HEK293 (cell line): Measurements from ENCODE around the gene EEF1AKMT3.

Experiments used
- CTCF ChIA-PET: fragments of 350-600 bp; formaldehyde crosslinking; extraction: SDS; loops from one replicate; lab custom pipeline; 2021; ENCODE audit warnings: antibody characterized with exemption; lab: Yijun Ruan, JAX
- POLR2A ChIA-PET: fragments of 300-600 bp; formaldehyde crosslinking; extraction: SDS; loops from one replicate; lab custom pipeline; 2020; ENCODE audit warnings: antibody characterized with exemption, inconsistent platforms; lab: Yijun Ruan, JAX
- H3K27ac ChIP-seq: fragments of 200-500 bp; sonication (Bioruptor generic); 2 replicates; pipeline ENCODE4 v1.5.1; 2014; ENCODE audit warnings: low read depth, low read length, control low read depth, inconsistent platforms; ENCODE audit errors: extremely low read depth
- H3K36me3 ChIP-seq, 2 experiments: fragments of 200-500 bp in 1 of 2; sonication (Bioruptor generic) in 1 of 2; 1 replicate in 1 of 2; 2 replicates in 1 of 2; pipeline ENCODE4 v1.5.1; 2014 to 2017; ENCODE audit warnings: inconsistent platforms in 2 of 2, low read length in 2 of 2; ENCODE audit not compliant: control insufficient read depth in 2 of 2, insufficient read depth in 1 of 2
- H3K4me1 ChIP-seq: fragments of 200-500 bp; sonication (Bioruptor generic); 2 replicates; pipeline ENCODE4 v1.5.1; 2014; ENCODE audit warnings: mild to moderate bottlenecking, low read length, inconsistent platforms; ENCODE audit not compliant: control insufficient read depth, insufficient read depth
- H3K4me3 ChIP-seq: 2 replicates; pipeline ENCODE4 v1.5.1; 2011; ENCODE audit warnings: low read depth, mild to moderate bottlenecking, control low read depth, low read length, moderate library complexity
- H3K9me3 ChIP-seq: fragments of 200-500 bp; sonication (Bioruptor generic); 2 replicates; pipeline ENCODE4 v1.5.1; 2014; ENCODE audit warnings: low read depth, low read length, inconsistent platforms; ENCODE audit not compliant: control insufficient read depth, insufficient read depth
- FEZF1 ChIP-seq: fragments of 450-650 bp; formaldehyde crosslinking; IDR thresholded peaks from 2 replicates; pipeline ENCODE4 v1.5.1; 2016; ENCODE audit warnings: missing biosample characterization, missing genetic modification characterization
- PATZ1 ChIP-seq: fragments of 450-650 bp; formaldehyde crosslinking; IDR thresholded peaks from 2 replicates; pipeline ENCODE4 v1.5.1; 2016; ENCODE audit warnings: missing biosample characterization, missing genetic modification characterization
- PRDM2 ChIP-seq: fragments of 450-650 bp; formaldehyde crosslinking; IDR thresholded peaks from 2 replicates; pipeline ENCODE4 v1.5.1; 2016; ENCODE audit warnings: missing biosample characterization, missing genetic modification characterization, borderline replicate concordance
- SCRT2 ChIP-seq: fragments of 450-650 bp; formaldehyde crosslinking; IDR thresholded peaks from 2 replicates; pipeline ENCODE4 v1.5.1; 2016; ENCODE audit warnings: missing biosample characterization, missing genetic modification characterization
- ZBTB17 ChIP-seq: fragments of 450-650 bp; formaldehyde crosslinking; IDR thresholded peaks from 2 replicates; pipeline ENCODE4 v1.5.1; 2016; ENCODE audit warnings: missing biosample characterization, missing genetic modification characterization
- ZIC2 ChIP-seq: fragments of 450-650 bp; formaldehyde crosslinking; IDR thresholded peaks from 2 replicates; pipeline ENCODE4 v1.5.1; 2016; ENCODE audit warnings: missing biosample characterization, missing genetic modification characterization
- ZNF335 ChIP-seq: fragments of 450-650 bp; formaldehyde crosslinking; conservative IDR thresholded peaks from 2 replicates; pipeline ENCODE4 v1.5.1; 2016; ENCODE audit warnings: missing biosample characterization, missing genetic modification characterization
- ZNF692 ChIP-seq: fragments of 450-650 bp; formaldehyde crosslinking; IDR thresholded peaks from 2 replicates; pipeline ENCODE4 v1.5.1; 2016; ENCODE audit warnings: missing biosample characterization, missing genetic modification characterization
- ZSCAN5A ChIP-seq: fragments of 450-650 bp; formaldehyde crosslinking; IDR thresholded peaks from 2 replicates; pipeline ENCODE4 v1.5.1; 2016; ENCODE audit warnings: missing biosample characterization, missing genetic modification characterization

EEF1AKMT3 gene

GRCh38 chr12:57809425-57809824, 37.0 kb downstream of the EEF1AKMT3 start:
- H3K27ac ChIP-seq, result no peak overlapping the region
- no peaks in the 10 kb centered on the region for H3K9me3 ChIP-seq
- no peaks in the 10 kb centered on the region for H3K4me1 ChIP-seq
- ChIA-PET CTCF (interaction anchor here (0.6 to 1.4 kb wide), 4 partner anchors 10 to 50 kb away, joined by 3 to 5 read pairs (median 3); partner anchors contain the start of gene TSFM), POLR2A (no interaction called here)
- peaks cover 1 to 52% of the 10 kb centered on the region in 2 experiments; a peak in 2 of 3 replicates for H3K36me3 ChIP-seq
- H3K4me3 ChIP-seq, result no peak overlapping the region
- no peak for TF ChIP-seq ZIC2

GRCh38 chr12:57810450-57810849, 38.0 kb downstream of the EEF1AKMT3 start:
- ChIA-PET CTCF (interaction anchor here (0.7 to 1.5 kb wide), 2 partner anchors 10 to 28 kb away, joined by 3 to 4 read pairs; partner anchors contain the start of gene TSFM), POLR2A (no interaction called here)
- H3K27ac ChIP-seq, result no peak overlapping the region
- H3K9me3 ChIP-seq, result no peaks in the 10 kb centered on the region
- no peak overlapping the region for H3K4me3 ChIP-seq
- TF ChIP-seq ZNF335 (tag by site-specific recombination) (0 out of 2 replicates have a peak, but pooled peaks have one; percentile 15), ZSCAN5A (tag by site-specific recombination) (no peak), ZBTB17 (tag by site-specific recombination) (peak; percentile 34; the same call in 1 of the 2 replicates), PRDM2 (no peak), FEZF1 (no peak), PATZ1 (tag by site-specific recombination) (no peak), ZNF692 (0 out of 2 replicates have a peak, but pooled peaks have one; percentile 24), SCRT2 (no peak)
- H3K36me3 ChIP-seq, result peaks cover 0 to 52% of the 10 kb centered on the region in 2 experiments; a peak in 2 of 3 replicates
- no peaks in the 10 kb centered on the region for H3K4me1 ChIP-seq
